Measurements from ENCODE around the gene APPBP2. TPM values are rescaled to one million over a fixed set of nuclear protein-coding genes. Genes with fewer than 3 reads are reported as not detected.

The APPBP2 gene
- total and polyA plus RNA-seq, 2 of the 8 experiments (the other 6 are each of a cell fraction or from before 2014, with no cell fraction given): 3.3 to 18.0 TPM

DNA sequence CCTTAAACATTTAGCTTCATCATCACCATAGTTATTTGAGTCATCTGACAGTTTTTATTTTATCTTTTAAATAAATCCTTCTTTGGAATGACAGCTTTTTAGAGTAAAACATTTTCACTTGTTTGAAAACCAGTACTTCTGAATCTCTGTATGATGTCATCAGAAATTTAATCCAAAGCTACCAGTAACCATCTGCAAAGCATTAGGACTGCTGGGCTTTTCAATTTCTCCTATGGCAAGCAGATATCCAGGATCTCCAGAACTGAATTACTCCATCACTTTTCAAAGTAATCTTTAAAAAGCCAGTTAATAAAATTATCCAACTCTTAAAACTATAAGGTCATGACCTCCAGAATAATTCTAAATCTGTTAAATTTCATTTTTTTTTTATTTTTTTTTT is 52.3 kb downstream of the APPBP2 start:
- H3K79me1 ChIP-seq (ENCODE audit: low read depth, low read length): no peaks in the 10 kb centered on the region
- H3K56ac ChIP-seq (replicated peaks; ENCODE audit: insufficient read length, low read depth, low read length): no peak overlapping the region
- H4K5ac ChIP-seq (ENCODE audit: insufficient read length, low read depth, low read length): no peak overlapping the region
- no peak overlapping the region for H3K4me3 ChIP-seq (ENCODE audit: extremely low read depth in 1 of 4, insufficient read depth in 2 of 4, low read depth in 3 of 4, low read length in 4 of 4)
- H3K27ac ChIP-seq (ENCODE audit: low read depth, low read length): no peak overlapping the region
- H3K9ac ChIP-seq (replicated peaks in 1 of 4; ENCODE audit: extremely low read depth in 1 of 4, low read depth in 3 of 4, low read length in 3 of 4): no peak overlapping the region
- H3K9me3 ChIP-seq (ENCODE audit: insufficient read depth in 2 of 2, low read depth in 1 of 2, low read length in 1 of 2): no peaks in the 10 kb centered on the region
- H4K8ac ChIP-seq (ENCODE audit: extremely low read depth, insufficient read depth, low read length): no peak overlapping the region
- no peaks in the 10 kb centered on the region for H4K20me1 ChIP-seq (replicated peaks in 1 of 2; ENCODE audit: control insufficient read depth in 1 of 2, insufficient read depth in 2 of 2, low read length in 2 of 2)
- no peak overlapping the region for H3K4me2 ChIP-seq (ENCODE audit: insufficient read depth in 1 of 2, low read depth in 2 of 2, low read length in 2 of 2)
- H3K27me3 ChIP-seq (replicated peaks in 1 of 4; ENCODE audit: control insufficient read depth in 3 of 4, extremely low read depth in 1 of 4, insufficient read depth in 3 of 4, low read length in 3 of 4): no peaks in the 10 kb centered on the region
- H2BK5ac ChIP-seq (ENCODE audit: low read depth, low read length): no peak overlapping the region
- no peak overlapping the region for H3K4ac ChIP-seq (replicated peaks; ENCODE audit: insufficient read length, low read depth, low read length)
- no peak overlapping the region for H3K14ac ChIP-seq (ENCODE audit: insufficient read length)
- peaks cover 0 to 12% (median 0%) of the 10 kb centered on the region in 4 experiments; a peak in 2 of 8 replicates for H3K36me3 ChIP-seq (ENCODE audit: control insufficient read depth in 2 of 4, insufficient read depth in 4 of 4, low read length in 3 of 4)
- no peak overlapping the region for H2BK12ac ChIP-seq (ENCODE audit: low read depth, low read length)
- no peak overlapping the region for H3K23ac ChIP-seq (ENCODE audit: insufficient read length)
- H3K18ac ChIP-seq (ENCODE audit: extremely low read depth, low read length): no peak overlapping the region
- ChIA-PET POLR2A (ENCODE audit: partially characterized antibody) (no interaction called here), CTCF (ENCODE audit: partially characterized antibody) (interaction anchor here (0.5 kb wide), 1 partner anchor 892 kb away, joined by 3 read pairs; no protein-coding TSS in a partner anchor)
- no peaks in the 10 kb centered on the region; the same call in 1 of the 2 replicates for H3K23me2 ChIP-seq (ENCODE audit: low read depth, low read length)
- no peak overlapping the region for H2AK5ac ChIP-seq (ENCODE audit: low read depth, low read length)
- no peak overlapping the region for H2BK15ac ChIP-seq (ENCODE audit: low read length)
- no peaks in the 10 kb centered on the region for H3K4me1 ChIP-seq (replicated peaks in 1 of 4; ENCODE audit: control insufficient read depth in 3 of 4, insufficient read depth in 4 of 4, low read length in 3 of 4)
- no peak overlapping the region for H4K91ac ChIP-seq (replicated peaks; ENCODE audit: insufficient read length, low read length)
- FAIRE-seq: no peak
- no peak overlapping the region for H2BK120ac ChIP-seq (replicated peaks; ENCODE audit: low read depth, low read length)
- no peak for DNase-seq (ENCODE audit: low read depth in 1 of 2, low spot score in 2 of 2)
- H3K79me2 ChIP-seq (ENCODE audit: control insufficient read depth in 1 of 2, insufficient read depth in 2 of 2, low read length in 2 of 2): no peaks in the 10 kb centered on the region
- H2BK20ac ChIP-seq (ENCODE audit: low read length): no peak overlapping the region
- H2AFZ ChIP-seq (ENCODE audit: low read length): no peak overlapping the region
- no peak for TF ChIP-seq EP300 (IDR thresholded peaks at IDR 0.05; ENCODE audit: borderline replicate concordance in 1 of 2, low read depth in 2 of 2, low read length in 2 of 2)
- no peak for TF ChIP-seq YY1 (IDR thresholded peaks at IDR 0.05; ENCODE audit: low read depth, low read length)
- TF ChIP-seq KDM1A (IDR thresholded peaks at IDR 0.05; ENCODE audit: borderline replicate concordance, low read length): no peak
- no peak for TF ChIP-seq NANOG (IDR thresholded peaks at IDR 0.05; ENCODE audit: insufficient read depth, low read depth, low read length, poor library complexity, severe bottlenecking)
- no peak for TF ChIP-seq CHD1 (IDR thresholded peaks at IDR 0.05; ENCODE audit: low read depth, low read length)
- TF ChIP-seq SP2 (IDR thresholded peaks at IDR 0.05; ENCODE audit: low read length): no peak
- no peak for TF ChIP-seq SP4 (IDR thresholded peaks at IDR 0.05; ENCODE audit: low read length)

Data from H1 (cell line).